HEK293T (cell line): ENCODE results near the gene LMF1.

Experiments used
- CTCF ChIA-PET: fragments of 350-600 bp; formaldehyde crosslinking; extraction: SDS; loops from one replicate; lab custom pipeline; 2021; ENCODE audit warnings: antibody characterized with exemption, inconsistent platforms; lab: Yijun Ruan, JAX
- POLR2A ChIA-PET: fragments of 350-600 bp; formaldehyde crosslinking; extraction: SDS; loops from one replicate; lab custom pipeline; 2020; ENCODE audit warnings: antibody characterized with exemption, inconsistent platforms; lab: Yijun Ruan, JAX
- DNase-seq: peaks from one replicate; pipeline ENCODE4 v3.0.0; 2012; ENCODE audit warnings: mixed read lengths; ENCODE audit errors: extremely low spot score
- ARNT ChIP-seq: fragments of 450-650 bp; IDR thresholded peaks from 2 replicates; pipeline ENCODE4 v1.6.1; 2017; ENCODE audit warnings: mild to moderate bottlenecking
- BHLHE40 ChIP-seq: fragments of 450-650 bp; IDR thresholded peaks from 2 replicates; pipeline ENCODE4 v1.6.1; 2016; ENCODE audit warnings: mild to moderate bottlenecking, moderate library complexity, borderline replicate concordance
- CTBP1 ChIP-seq: fragments of 450-650 bp; IDR thresholded peaks from 2 replicates; pipeline ENCODE4 v1.6.1; 2016; ENCODE audit warnings: borderline replicate concordance
- ELF4 ChIP-seq: fragments of 450-650 bp; IDR thresholded peaks from 2 replicates; pipeline ENCODE4 v1.6.1; 2017; ENCODE audit warnings: antibody characterized with exemption
- FOXA1 ChIP-seq: fragments of 450-650 bp; IDR thresholded peaks from 2 replicates; pipeline ENCODE4 v1.6.1; 2016; ENCODE audit warnings: mild to moderate bottlenecking
- FOXK2 ChIP-seq: fragments of 450-650 bp; IDR thresholded peaks from 2 replicates; pipeline ENCODE4 v1.6.1; 2016; ENCODE audit warnings: mild to moderate bottlenecking
- FOXM1 ChIP-seq: fragments of 450-650 bp; IDR thresholded peaks from 2 replicates; pipeline ENCODE4 v1.6.1; 2017; ENCODE audit warnings: mild to moderate bottlenecking, borderline replicate concordance
- HDGF ChIP-seq: fragments of 450-650 bp; IDR thresholded peaks from 2 replicates; pipeline ENCODE4 v1.6.1; 2017; ENCODE audit warnings: antibody characterized with exemption, borderline replicate concordance
- L3MBTL2 ChIP-seq: fragments of 450-650 bp; conservative IDR thresholded peaks from 2 replicates; pipeline ENCODE4 v1.6.1; 2016; ENCODE audit warnings: mild to moderate bottlenecking
- LEF1 ChIP-seq: fragments of 450-650 bp; IDR thresholded peaks from 2 replicates; pipeline ENCODE4 v1.6.1; 2017; ENCODE audit warnings: mild to moderate bottlenecking, borderline replicate concordance
- NFRKB ChIP-seq: fragments of 450-650 bp; IDR thresholded peaks from 2 replicates; pipeline ENCODE4 v1.6.1; 2016; ENCODE audit warnings: mild to moderate bottlenecking, moderate library complexity
- SP1 ChIP-seq: fragments of 450-650 bp; IDR thresholded peaks from 2 replicates; pipeline ENCODE4 v1.6.1; 2017
- SUZ12 ChIP-seq: fragments of 450-650 bp; IDR thresholded peaks from 2 replicates; pipeline ENCODE4 v1.6.1; 2016; ENCODE audit warnings: mild to moderate bottlenecking
- TARDBP ChIP-seq: fragments of 450-650 bp; IDR thresholded peaks from 2 replicates; pipeline ENCODE4 v1.6.1; 2016
- ZNF384 ChIP-seq: fragments of 450-650 bp; IDR thresholded peaks from 2 replicates; pipeline ENCODE4 v1.6.1; 2016
- TF ChIP-seq, protein P1 (sequence below): fragments of 450-650 bp; IDR thresholded peaks from 2 replicates; pipeline ENCODE4 v1.6.1; 2016

Gene LMF1

DNA sequence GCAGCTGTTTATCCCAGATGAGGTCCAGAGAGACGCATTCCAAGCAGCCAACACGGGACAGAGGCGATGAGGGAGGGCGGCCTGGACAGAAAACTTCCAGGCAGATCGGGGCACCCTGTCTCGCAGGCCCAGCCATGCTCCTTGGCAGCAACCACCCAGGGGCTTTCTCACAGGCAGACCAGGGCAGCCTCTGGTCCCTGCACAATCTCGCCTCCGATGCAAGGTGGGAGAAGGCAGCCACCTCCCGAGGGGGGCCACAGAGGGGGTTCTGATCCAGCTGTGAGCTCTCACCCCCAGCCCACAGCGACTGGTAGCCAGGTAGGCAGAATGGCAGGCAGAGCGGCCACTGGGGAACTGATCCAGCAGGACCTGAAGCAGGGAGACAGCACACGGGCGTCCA lies 48.7 kb downstream of the LMF1 start:
- CTCF ChIA-PET = no interaction called here
- TF ChIP-seq ZNF384 (no peak), ELF4 (no peak), SP1 (no peak), TARDBP (no peak), HDGF (no peak)

DNA sequence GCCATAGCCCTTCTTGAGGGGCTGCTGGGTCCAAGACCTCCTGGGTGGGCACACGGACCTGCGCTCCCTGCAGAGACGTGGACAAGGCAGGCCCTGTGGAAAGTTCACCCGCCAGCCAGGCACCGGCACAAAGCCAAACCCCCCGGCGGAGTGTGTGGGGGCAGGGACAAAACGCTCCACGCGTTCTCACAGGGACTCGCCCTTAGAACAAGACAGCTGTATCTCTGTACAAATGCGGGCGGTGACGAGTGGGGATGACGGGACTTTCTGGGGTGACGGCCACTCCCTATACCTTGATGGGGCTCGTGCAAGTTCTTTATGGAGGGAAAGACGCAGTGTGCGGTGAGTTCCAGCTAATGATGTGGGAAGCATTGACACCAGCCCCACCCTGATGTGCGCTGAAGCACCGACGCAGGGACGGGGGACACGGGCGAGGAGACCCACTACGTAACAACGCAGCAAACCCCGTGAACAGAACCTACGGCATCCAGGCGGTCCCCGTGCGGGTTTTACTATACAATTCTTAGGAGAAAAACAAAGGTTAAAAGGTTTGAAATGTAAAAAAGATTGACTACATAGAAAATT lies 49.4 kb downstream of the LMF1 start:
- DNase-seq = no peak
- ChIA-PET CTCF (no interaction called here), POLR2A (no interaction called here)
- no peak for TF ChIP-seq L3MBTL2
- no peak for TF ChIP-seq SUZ12
- no peak for TF ChIP-seq ARNT
- no peak for TF ChIP-seq HDGF
- no peak for TF ChIP-seq ELF4
- no peak for TF ChIP-seq FOXA1
- TF ChIP-seq FOXM1 = no peak
- no peak for TF ChIP-seq CTBP1
- TF ChIP-seq BHLHE40 = no peak
- no peak for TF ChIP-seq NFRKB
- no peak for TF ChIP-seq LEF1
- no peak for TF ChIP-seq SP1
- TF ChIP-seq, protein P1, sequence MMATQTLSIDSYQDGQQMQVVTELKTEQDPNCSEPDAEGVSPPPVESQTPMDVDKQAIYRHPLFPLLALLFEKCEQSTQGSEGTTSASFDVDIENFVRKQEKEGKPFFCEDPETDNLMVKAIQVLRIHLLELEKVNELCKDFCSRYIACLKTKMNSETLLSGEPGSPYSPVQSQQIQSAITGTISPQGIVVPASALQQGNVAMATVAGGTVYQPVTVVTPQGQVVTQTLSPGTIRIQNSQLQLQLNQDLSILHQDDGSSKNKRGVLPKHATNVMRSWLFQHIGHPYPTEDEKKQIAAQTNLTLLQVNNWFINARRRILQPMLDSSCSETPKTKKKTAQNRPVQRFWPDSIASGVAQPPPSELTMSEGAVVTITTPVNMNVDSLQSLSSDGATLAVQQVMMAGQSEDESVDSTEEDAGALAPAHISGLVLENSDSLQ = no peak

More for the DNA sequence above, 48.7 kb downstream of the LMF1 start:
- POLR2A ChIA-PET = no interaction called here
- no peak for DNase-seq

DNA sequence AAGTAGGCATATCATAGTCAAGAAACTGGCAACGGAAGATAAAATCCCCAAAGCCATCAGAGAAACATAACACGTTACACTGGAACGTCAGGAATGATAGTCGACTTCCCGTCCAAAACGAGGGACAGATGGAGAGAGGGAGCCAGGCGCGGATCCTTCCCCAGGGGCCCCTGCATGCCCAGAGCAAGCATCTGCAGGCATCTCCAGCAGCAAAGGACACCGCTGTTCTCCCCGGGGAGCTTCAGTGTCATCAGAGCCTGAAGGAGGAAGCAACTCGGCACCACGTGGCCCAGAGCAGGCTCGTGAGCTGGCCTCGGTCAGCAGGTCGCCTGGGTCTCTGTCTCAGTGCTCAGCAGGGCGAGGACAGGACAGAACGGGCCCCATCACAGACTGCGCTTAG lies 50.1 kb downstream of the LMF1 start:
- DNase-seq = no peak
- no peak for TF ChIP-seq FOXK2
- no peak for TF ChIP-seq ELF4
- ChIA-PET CTCF (no interaction called here), POLR2A (no interaction called here)

DNA sequence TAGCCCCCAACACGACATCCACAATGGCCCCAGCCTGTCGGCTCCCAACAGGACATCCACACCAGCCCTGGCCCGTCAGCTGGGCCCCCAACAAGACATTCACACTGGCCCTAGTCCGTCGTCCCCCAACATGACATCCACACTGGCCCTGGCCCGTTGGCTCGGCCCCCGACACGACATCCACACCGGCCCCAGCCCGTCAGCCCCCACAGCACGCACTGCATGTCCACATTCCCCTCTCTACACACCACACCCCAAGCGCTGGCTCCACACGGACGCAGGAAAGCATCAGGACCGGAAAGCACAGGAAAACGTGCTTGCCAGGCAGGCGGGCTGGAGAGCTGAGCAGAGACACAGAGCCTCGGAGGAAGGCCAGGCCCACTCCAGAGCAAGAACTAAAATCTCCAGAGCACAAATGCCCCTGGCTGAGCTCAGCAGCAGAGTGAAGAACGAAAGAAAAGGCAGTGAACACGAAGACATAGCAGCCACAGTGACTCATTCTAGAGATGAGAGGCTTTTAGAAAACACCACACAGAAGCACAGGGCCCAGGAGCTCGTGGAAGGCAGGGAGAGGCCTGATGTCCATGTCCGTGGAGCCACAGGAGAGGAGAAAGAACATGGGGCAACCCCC lies 50.6 kb downstream of the LMF1 start:
- POLR2A ChIA-PET = no interaction called here
- no peak for TF ChIP-seq ZNF384
- no peak for TF ChIP-seq ELF4
- TF ChIP-seq ARNT = no peak
- CTCF ChIA-PET = no interaction called here
- no peak for DNase-seq

DNA sequence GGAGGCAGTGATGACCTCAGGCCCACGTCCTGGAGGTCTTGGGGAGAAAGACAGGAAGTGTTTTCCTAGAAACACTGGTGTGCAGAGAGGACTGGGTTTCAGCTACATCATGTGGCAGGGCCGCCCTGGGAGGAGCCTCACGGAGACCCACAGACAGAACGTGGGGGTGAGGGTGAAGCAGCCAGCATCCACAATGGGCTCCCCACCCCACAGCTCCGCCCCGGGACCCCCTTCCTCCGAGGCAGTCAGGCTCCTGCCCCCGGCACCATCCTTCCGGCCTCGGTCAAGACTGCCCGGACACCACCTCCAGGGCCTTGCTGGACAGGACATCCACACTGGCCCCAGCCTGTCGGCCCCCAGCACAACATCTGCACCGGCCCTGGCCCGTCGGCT lies 51.1 kb downstream of the LMF1 start:
- no peak for DNase-seq
- ChIA-PET CTCF (no interaction called here), POLR2A (no interaction called here)
- TF ChIP-seq ZNF384 = no peak
- TF ChIP-seq FOXA1 = no peak
- TF ChIP-seq CTBP1 = no peak
- no peak for TF ChIP-seq SP1
- TF ChIP-seq, protein P1 = no peak
- no peak for TF ChIP-seq HDGF
- TF ChIP-seq L3MBTL2 = no peak

DNA sequence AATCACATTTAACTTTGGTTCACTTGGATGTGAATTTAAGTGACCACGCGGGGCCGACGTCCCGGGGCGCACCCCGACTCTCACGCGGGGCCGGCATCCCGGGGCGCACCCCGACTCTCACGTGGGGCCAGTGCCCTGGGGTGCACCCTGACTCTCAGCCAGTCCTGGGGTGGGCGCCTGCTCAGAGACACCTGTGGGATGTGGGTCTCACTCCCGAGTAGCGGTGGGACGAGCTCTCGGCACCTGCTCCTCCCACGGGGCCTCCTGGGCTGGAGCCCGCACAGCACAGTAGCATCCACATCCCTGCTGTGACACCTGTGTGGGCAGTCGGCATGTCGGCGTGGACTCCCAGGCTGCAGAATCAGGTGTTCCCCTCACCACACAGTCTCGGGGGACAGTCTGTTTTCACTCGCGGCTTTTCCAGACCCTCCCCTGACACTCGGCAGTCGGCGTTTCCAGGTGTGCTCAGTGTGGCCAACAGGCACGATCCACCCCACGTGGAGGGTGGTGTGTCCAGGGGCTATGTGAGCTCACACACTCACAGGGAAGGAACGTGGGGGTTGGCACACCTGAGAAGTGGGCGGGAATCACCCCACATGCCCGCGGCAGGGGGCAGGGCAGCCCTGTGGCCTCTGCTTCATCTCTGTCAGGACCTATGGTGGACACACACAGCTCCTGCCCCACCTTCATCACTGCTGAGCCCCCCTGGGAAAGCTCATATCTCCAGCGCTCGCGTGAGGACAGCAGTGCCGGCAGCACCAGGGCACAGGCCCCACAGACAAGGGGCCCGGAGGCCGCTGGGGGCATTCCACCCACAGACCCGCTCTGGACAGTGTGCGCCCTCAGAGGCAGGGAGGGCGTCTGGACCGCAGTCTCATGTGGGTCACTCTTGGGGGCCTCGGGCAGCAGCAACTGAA lies 51.8 kb downstream of the LMF1 start:
- ChIA-PET POLR2A (no interaction called here), CTCF (no interaction called here)
- no peak for TF ChIP-seq ARNT
- no peak for TF ChIP-seq ZNF384
- no peak for TF ChIP-seq NFRKB
- TF ChIP-seq ELF4 = no peak
- no peak for TF ChIP-seq FOXK2
- DNase-seq = no peak

DNA sequence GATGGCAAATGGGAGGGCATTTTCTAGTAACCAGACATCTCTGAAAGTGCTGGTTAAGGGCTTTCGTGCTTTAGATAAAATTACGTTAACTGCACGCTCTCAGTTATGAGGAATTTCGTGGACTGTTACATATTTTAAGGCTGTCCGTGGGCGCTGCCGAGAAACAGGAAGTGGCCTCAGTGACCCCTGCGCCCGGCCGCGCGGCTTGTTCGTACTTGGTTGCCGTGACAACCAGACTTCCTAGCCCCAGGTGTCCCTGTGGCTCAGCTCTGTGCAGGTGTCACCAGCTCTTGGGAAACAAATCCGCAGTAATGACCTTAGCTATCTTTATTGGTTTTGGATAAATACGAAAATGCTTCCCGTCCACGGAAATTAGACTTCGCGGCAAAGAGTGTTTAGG lies 52.7 kb downstream of the LMF1 start:
- POLR2A ChIA-PET = no interaction called here
- no peak for DNase-seq
- CTCF ChIA-PET = no interaction called here
- TF ChIP-seq ELF4 = no peak

DNA sequence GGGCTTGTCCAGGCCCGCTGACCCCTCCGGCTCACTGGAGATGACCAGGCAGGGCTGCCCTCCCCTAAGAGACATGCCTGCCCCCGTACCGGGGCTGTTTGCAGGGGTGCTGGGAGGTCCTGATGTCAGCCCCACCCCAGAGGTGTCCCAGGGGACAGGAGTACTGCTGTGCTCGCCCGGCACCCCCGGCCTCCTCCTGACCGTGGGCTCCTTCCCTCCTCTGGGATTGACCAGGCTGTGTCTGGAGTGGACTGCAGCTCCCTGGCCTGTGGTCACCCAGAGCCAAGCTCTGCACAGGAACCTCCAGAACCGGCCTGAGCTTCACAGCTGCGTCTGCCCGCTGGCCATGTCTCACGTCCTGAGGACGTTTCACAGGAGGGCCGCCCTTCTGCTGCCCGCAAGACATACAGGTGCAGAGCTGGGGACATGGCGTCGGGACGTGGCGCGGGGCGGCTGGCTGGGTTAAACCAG lies 53.2 kb downstream of the LMF1 start:
- no peak for DNase-seq
- ChIA-PET POLR2A (no interaction called here), CTCF (no interaction called here)
- TF ChIP-seq NFRKB (no peak), ARNT (no peak), FOXM1 (no peak), SP1 (no peak), FOXK2 (no peak), SUZ12 (no peak), ZNF384 (no peak), TARDBP (no peak), CTBP1 (no peak), L3MBTL2 (no peak), FOXA1 (no peak), BHLHE40 (no peak), ELF4 (no peak), HDGF (no peak)
- TF ChIP-seq, protein P1 = no peak
